ENCODE measurements around the gene OR10R2. TPM values are rescaled to one million over a fixed set of nuclear protein-coding genes. Genes with fewer than 3 reads are reported as not detected.

The OR10R2 gene
- total RNA-seq, 1 donor from 2014 or later, result not detected

DNA sequence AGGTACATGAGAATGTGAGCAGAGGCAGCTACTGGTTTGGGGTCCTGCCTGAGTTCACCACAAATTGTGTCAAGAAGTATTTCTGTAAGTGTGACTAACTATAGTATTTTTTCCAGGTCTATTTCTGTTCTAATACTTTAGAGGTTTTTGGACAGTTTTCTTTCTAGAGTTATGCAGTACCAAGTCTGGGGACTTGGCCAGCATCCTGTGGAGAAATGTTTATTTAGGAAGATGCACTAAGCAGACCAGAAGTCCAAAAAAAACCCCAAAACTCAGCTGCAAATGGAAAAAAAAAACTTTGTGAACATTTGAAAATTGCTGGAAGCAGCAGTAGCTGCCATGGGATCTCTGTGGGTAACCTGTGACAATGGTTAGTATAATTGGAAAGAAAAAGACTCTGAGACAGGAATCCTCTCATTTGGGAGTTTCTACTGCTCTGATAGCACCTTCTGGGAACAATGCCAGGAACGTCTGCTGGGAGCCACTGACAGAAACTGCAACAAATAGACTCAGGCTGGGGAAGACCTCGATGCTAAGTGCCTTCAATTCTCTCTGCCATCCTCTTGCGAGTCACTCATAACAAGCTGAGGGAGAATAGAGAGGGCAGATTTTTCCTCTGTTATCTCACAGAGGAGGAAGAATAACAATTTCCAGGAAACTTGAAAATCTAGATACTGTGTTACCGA lies 37.6 kb downstream of the OR10R2 start:
- TF ChIP-seq CTCF (IDR thresholded peaks at IDR 0.05; ENCODE audit: borderline replicate concordance), result no peak
- no peak overlapping the region for H3K4me3 ChIP-seq
- DNase-seq, result no peak
- H3K4me1 ChIP-seq, result no peaks in the 10 kb centered on the region
- H3K27ac ChIP-seq (replicated peaks), result peak overlapping the region; percentile 14
- no peaks in the 10 kb centered on the region for H3K27me3 ChIP-seq (ENCODE audit: low read depth)
- intact Hi-C loops (cut with micrococcal nuclease), result no loop called here
- H3K9me3 ChIP-seq (replicated peaks), result peaks cover 25% of the 10 kb centered on the region
- no peaks in the 10 kb centered on the region for H3K36me3 ChIP-seq

DNA sequence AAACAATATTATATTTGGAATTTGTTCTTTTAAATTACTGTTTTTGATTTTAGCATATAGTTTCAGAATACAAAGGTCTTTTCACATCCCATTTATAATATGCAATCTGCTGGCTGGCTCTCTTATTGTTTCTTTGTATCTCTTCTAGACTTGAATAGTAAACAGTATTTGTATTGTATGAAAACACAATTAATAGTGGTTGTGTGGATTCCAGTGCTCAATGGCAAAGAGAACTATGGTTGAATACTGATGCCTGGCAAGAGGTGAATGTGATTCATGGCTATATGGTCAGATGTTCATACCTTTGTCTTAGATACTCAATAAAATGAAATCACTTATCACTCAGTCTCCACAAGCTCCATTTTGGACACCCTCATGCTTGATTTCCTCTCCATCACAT lies 44.9 kb downstream of the OR10R2 start:
- TF ChIP-seq CTCF (IDR thresholded peaks at IDR 0.05; ENCODE audit: borderline replicate concordance), result no peak
- Histone ChIP-seq H3K36me3 (no peaks in the 10 kb centered on the region), H3K4me3 (no peak overlapping the region), H3K9me3 (replicated peaks) (peaks cover 11% of the 10 kb centered on the region), H3K27ac (replicated peaks) (no peak overlapping the region), H3K27me3 (ENCODE audit: low read depth) (peaks cover 13% of the 10 kb centered on the region), H3K4me1 (no peaks in the 10 kb centered on the region)
- intact Hi-C loops (cut with micrococcal nuclease), result no loop called here
- no peak for DNase-seq

DNA sequence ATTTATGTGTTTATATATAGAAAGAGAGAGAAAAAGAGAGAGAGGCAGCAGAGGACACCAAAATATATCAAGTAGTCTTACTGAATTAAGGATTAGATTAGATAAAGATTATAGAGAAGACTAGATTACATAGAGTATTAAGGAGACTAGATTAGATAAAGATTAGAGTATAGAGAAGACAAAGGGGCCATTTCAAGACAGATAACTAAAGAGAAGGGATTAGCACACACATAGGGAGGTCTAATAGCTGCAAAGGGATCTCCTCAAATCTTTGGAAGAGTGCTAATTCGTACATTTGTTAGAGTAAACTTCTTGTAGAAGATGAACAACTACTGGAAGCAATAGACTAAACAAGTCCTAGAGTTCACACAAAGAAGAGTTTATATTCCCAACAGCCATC lies 48.0 kb downstream of the OR10R2 start:
- no peak for DNase-seq
- Histone ChIP-seq H3K27ac (replicated peaks) (no peak overlapping the region), H3K4me3 (no peak overlapping the region), H3K4me1 (no peaks in the 10 kb centered on the region), H3K27me3 (ENCODE audit: low read depth) (peaks cover 13% of the 10 kb centered on the region), H3K9me3 (replicated peaks) (peaks cover 14% of the 10 kb centered on the region), H3K36me3 (no peaks in the 10 kb centered on the region)
- no peak for TF ChIP-seq CTCF (IDR thresholded peaks at IDR 0.05; ENCODE audit: borderline replicate concordance)
- intact Hi-C loops (cut with micrococcal nuclease), result no loop called here

GRCh38 chr1:158520955-158521665 lies 49.1 kb downstream of the OR10R2 start:
- peaks cover 14% of the 10 kb centered on the region for H3K9me3 ChIP-seq (replicated peaks)
- no peaks in the 10 kb centered on the region for H3K4me1 ChIP-seq
- no peak for TF ChIP-seq CTCF (IDR thresholded peaks at IDR 0.05; ENCODE audit: borderline replicate concordance)
- intact Hi-C loops (cut with micrococcal nuclease), result no loop called here
- no peak for DNase-seq
- no peaks in the 10 kb centered on the region for H3K36me3 ChIP-seq
- no peak overlapping the region for H3K27ac ChIP-seq (replicated peaks)
- no peak overlapping the region for H3K4me3 ChIP-seq
- peaks cover 13% of the 10 kb centered on the region for H3K27me3 ChIP-seq (ENCODE audit: low read depth)

- no peak for TF ChIP-seq CTCF (IDR thresholded peaks at IDR 0.05; ENCODE audit: borderline replicate concordance)
- intact Hi-C loops (cut with micrococcal nuclease), result no loop called here
- no peak overlapping the region for H3K27ac ChIP-seq (replicated peaks)
- H3K4me1 ChIP-seq, result no peaks in the 10 kb centered on the region
- no peak for DNase-seq
- H3K36me3 ChIP-seq, result no peaks in the 10 kb centered on the region
- no peak overlapping the region for H3K4me3 ChIP-seq
- H3K9me3 ChIP-seq (replicated peaks), result peaks cover 14% of the 10 kb centered on the region
- peaks cover 13% of the 10 kb centered on the region for H3K27me3 ChIP-seq (ENCODE audit: low read depth)
Measured at GRCh38 chr1:158521666-158522058, 49.6 kb downstream of the OR10R2 start.
